Upper lobe of left lung (tissue), 6 donors: ENCODE results near the gene ZDHHC1. TPM values are rescaled to one million over a fixed set of nuclear protein-coding genes. Genes with fewer than 3 reads are reported as not detected.

Source experiments
- ATAC-seq, 2 donors: fragments of 200-7000 bp; cut with Tn5 transposase; one replicate each; pipeline ENCODE4 v1.9.1; 2022; ENCODE audit warnings: mild to moderate bottlenecking in 2 of 2, moderate library complexity in 2 of 2; ENCODE audit not compliant: low FRiP score in 2 of 2
- DNase-seq, 2 donors: peaks; one replicate each; pipeline ENCODE4 v3.0.0-alpha.2; 2019 to 2020
- H3K27ac ChIP-seq, 4 donors: fragments of 200-600 bp; sonication (generic); one replicate each; pipeline ENCODE4 v1.5.1; 2016 to 2019
- H3K27me3 ChIP-seq, 4 donors: fragments of 200-600 bp; sonication (generic); one replicate each; pipeline ENCODE4 v1.5.1; 2017 to 2019
- H3K36me3 ChIP-seq, 4 donors: fragments of 200-600 bp; sonication (generic); one replicate each; pipeline ENCODE4 v1.5.1; 2016 to 2019
- H3K4me1 ChIP-seq, 4 donors: fragments of 200-600 bp; sonication (generic); one replicate each; pipeline ENCODE4 v1.5.1; 2018 to 2019
- H3K4me3 ChIP-seq, 4 donors: fragments of 200-600 bp; sonication (generic); one replicate each; pipeline ENCODE4 v1.5.1; 2017 to 2019; ENCODE audit warnings: mild to moderate bottlenecking in 2 of 4, moderate library complexity in 1 of 4
- H3K9me3 ChIP-seq, 4 donors: fragments of 200-600 bp; sonication (generic); one replicate each; pipeline ENCODE4 v1.5.1; 2018 to 2019
- EP300 ChIP-seq, 4 donors: sonication (generic); formaldehyde crosslinking; IDR thresholded peaks; one replicate each; pipeline ENCODE4 v1.5.1; 2017; ENCODE audit warnings: antibody characterized with exemption in 4 of 4, control low read depth in 2 of 4
- POLR2A ChIP-seq, 4 donors: fragments of 450-650 bp; IDR thresholded peaks; one replicate each; pipeline ENCODE4 v1.5.1; 2016 to 2017; ENCODE audit warnings: antibody characterized with exemption in 4 of 4, mild to moderate bottlenecking in 2 of 4
- POLR2AphosphoS5 ChIP-seq, 2 donors: sonication (generic); formaldehyde crosslinking; IDR thresholded peaks; one replicate each; pipeline ENCODE4 v1.5.1; 2017; ENCODE audit warnings: antibody characterized with exemption in 2 of 2
- WGBS, 2 donors: methylation state at CpG; one replicate each; pipeline ENCODE4 v1.1.5; 2017 to 2018; 5-methylcytosine and 5-hydroxymethylcytosine counted together
- total RNA-seq, 6 donors: library from RNA; depleted of rRNA in 4 of 6; stranded (reverse); fragments of >200 nt in 4 of 6; gene quantifications; one replicate each; pipeline versions ENCODE4 v1.1.0 to v1.2.1, GENCODE V29; 2016 to 2021
- TF ChIP-seq, protein P1 (sequence below), 6 experiments: fragments of 450-650 bp in 4 of 6; fragments of 200-600 bp in 2 of 6; sonication (generic) in 2 of 6; IDR thresholded peaks; one replicate each; pipeline ENCODE4 v1.5.1; 2016 to 2019; ENCODE audit warnings: antibody characterized with exemption in 6 of 6
- donor health status: DM: no; HTN: no; CAD: no; lungs with moderate emphysema.
- donor health status: DM: no; HTN: yes; CAD: no; lungs with severe emphysema.

ZDHHC1 gene
- total RNA-seq, 6 donors from 2014 or later: 14.7 to 49.2 (median 21.4) TPM

DNA sequence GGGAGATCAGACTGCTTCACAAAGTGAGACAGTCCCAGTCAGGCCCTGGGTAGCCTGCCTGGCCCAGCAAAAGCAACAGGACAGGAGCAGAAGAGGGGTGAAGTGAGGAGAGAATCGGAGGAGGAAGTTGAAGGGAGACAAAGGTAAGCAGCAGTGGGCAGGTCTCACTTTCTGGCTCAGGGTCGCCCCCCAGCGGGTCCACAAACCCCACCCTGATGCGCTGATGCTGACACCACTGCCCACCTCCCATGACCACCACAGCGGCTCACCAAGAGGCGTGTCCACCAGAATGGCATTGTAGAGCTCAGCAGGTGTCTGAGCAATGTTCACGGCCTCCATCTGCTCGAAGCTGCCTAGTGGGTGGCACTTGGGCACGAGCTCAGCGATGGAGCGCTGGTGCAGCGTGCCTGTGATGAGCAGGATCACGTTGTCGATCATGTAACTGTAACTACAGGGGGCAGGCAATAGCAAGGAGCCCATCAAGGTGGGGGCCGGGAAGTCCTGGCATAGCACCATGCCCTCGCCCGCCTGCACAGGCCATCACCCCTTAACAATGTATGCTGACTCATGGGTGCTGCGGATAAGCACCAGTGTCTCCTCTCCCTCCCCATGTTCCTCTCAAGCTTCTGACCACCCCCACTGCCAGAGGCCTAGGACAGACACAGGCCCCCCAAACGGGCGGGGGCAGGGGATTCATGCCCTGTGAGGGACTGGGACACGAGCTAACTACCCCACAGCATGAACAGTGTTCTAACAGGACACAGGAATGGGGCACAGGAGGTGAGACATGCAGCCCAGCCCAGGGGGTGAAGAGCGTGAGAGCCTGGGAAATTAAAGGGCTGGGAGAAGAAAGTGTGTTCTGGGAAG lies 28.2 kb upstream of the ZDHHC1 start:
- ATAC-seq: no peak
- TF ChIP-seq EP300 (IDR thresholded peaks at IDR 0.05): no peak
- TF ChIP-seq, protein P1, sequence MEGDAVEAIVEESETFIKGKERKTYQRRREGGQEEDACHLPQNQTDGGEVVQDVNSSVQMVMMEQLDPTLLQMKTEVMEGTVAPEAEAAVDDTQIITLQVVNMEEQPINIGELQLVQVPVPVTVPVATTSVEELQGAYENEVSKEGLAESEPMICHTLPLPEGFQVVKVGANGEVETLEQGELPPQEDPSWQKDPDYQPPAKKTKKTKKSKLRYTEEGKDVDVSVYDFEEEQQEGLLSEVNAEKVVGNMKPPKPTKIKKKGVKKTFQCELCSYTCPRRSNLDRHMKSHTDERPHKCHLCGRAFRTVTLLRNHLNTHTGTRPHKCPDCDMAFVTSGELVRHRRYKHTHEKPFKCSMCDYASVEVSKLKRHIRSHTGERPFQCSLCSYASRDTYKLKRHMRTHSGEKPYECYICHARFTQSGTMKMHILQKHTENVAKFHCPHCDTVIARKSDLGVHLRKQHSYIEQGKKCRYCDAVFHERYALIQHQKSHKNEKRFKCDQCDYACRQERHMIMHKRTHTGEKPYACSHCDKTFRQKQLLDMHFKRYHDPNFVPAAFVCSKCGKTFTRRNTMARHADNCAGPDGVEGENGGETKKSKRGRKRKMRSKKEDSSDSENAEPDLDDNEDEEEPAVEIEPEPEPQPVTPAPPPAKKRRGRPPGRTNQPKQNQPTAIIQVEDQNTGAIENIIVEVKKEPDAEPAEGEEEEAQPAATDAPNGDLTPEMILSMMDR (IDR thresholded peaks at IDR 0.05): no peak
- Histone ChIP-seq H3K27ac (peak overlapping the region in 1 of 4 donors; percentile 10), H3K4me1 (peaks cover 41 to 79% (median 68%) of the 10 kb centered on the region in 4 donors), H3K4me3 (no peak overlapping the region), H3K27me3 (no peaks in the 10 kb centered on the region), H3K36me3 (peaks cover 0 to 67% (median 48%) of the 10 kb centered on the region in 4 donors), H3K9me3 (no peaks in the 10 kb centered on the region)
- DNase-seq: peak in 1 of 2 donors; percentile 38
- WGBS, 2 donors: 83 to 94% methylated on average over 18 to 21 of the region's 22 CpGs

DNA sequence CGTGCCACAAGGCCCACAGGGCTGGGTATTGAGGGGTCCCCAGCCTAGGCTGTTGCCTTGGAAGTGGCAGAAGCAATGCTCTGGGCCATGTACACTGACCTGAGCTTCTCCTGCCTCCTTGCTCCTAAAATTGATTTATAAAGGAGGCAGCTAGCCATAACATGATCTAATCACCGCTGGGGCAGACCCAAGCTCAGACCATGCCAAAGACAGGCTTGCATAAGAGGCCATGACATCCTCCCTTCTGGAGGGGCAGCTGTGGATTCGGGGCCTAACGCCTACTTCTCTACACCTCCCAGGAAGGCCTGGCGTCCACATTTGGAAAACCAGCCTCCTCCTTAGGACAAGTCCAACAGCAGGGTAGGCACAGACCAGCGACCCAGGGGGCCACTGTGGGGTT lies 27.0 kb upstream of the ZDHHC1 start:
- TF ChIP-seq POLR2A (IDR thresholded peaks at IDR 0.05): no peak
- TF ChIP-seq POLR2AphosphoS5 (IDR thresholded peaks at IDR 0.05): peak in 1 of 2 donors; percentile 26
- 85 to 94% methylated on average over 5 to 6 of the region's 6 CpGs for WGBS, 2 donors
- no peaks in the 10 kb centered on the region for H3K9me3 ChIP-seq
- no peak overlapping the region for H3K4me3 ChIP-seq
- peaks cover 6 to 69% (median 56%) of the 10 kb centered on the region in 4 donors for H3K36me3 ChIP-seq
- H3K27ac ChIP-seq: peak overlapping the region; percentile 5 to 62 (median 34)
- no peak for DNase-seq
- H3K4me1 ChIP-seq: peaks cover 41 to 71% (median 57%) of the 10 kb centered on the region in 4 donors
- peak in 1 of 2 donors; percentile 84 for ATAC-seq
- no peaks in the 10 kb centered on the region for H3K27me3 ChIP-seq

DNA sequence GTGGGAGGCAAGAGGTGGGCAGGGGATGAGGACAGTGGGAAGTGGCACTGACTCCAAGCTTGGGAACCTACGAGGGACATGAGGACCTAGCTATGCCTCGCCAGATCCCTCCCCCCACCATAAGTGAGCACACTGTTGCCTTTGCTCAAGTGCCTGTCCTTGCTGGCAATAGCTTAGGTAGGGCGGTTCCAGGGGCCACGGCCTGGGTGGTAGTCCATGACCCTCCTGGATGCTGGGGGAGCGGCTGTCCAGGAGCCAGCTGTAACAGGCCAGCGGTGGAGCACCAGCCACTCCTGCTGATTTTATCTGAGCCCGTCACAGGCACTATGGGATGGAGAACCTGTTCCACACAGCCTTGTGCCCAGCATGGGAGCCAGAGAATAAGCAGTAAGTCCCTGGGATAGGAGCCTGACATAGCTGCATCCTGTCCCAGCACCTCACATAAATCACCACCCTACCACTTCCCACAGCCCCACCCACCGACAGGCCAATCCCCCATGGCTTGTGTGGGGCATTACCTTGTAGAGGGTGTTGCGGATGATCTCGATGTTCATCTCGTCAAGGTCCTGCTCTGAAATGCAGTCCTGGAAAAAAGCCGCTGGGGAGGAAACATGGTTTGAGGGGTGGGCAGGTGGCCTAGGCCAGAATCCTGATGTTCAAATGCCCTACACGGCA lies 26.4 kb upstream of the ZDHHC1 start:
- H3K4me3 ChIP-seq: no peak overlapping the region
- 85 to 89% methylated on average over 4 to 8 of the region's 13 CpGs for WGBS, 2 donors

DNA sequence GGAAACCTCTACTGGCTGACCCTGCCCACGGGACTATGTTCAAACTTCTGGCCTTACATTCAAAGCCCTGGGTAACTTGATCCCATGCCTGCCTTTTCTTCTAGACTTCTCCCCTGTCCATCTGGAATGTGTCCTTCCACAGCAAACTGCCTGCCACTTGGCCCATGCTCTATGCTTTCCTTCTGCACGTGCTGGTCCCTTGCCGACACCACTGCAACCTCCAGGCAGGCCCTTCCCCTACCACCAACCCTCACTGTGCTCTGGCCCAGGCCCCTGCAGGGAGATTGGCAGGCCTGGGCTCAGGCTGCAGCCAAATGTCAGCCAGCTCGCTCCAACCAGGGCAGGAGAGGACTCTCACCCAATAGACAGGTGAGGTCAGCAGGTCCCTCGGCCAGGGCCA lies 25.6 kb upstream of the ZDHHC1 start:
- H3K4me3 ChIP-seq: no peak overlapping the region
- peak overlapping the region in 3 of 4 donors; percentile 8 to 62 (median 26) for H3K27ac ChIP-seq
- TF ChIP-seq, protein P1 (IDR thresholded peaks at IDR 0.05): no peak
- no peak for TF ChIP-seq POLR2A (IDR thresholded peaks at IDR 0.05)
- TF ChIP-seq EP300 (IDR thresholded peaks at IDR 0.05): no peak
- peak; percentile 25 to 38 for TF ChIP-seq POLR2AphosphoS5 (IDR thresholded peaks at IDR 0.05)
- H3K9me3 ChIP-seq: no peaks in the 10 kb centered on the region
- peaks cover 28 to 57% (median 46%) of the 10 kb centered on the region in 4 donors for H3K4me1 ChIP-seq
- ATAC-seq (no peak), DNase-seq (peak in 1 of 2 donors; percentile 55)
- 58 to 81% methylated on average over 5 of the region's 5 CpGs for WGBS, 2 donors
- H3K36me3 ChIP-seq: peaks cover 11 to 82% (median 63%) of the 10 kb centered on the region in 4 donors
- H3K27me3 ChIP-seq: no peaks in the 10 kb centered on the region

More for the DNA sequence above, 26.4 kb upstream of the ZDHHC1 start:
- Histone ChIP-seq H3K27me3 (no peaks in the 10 kb centered on the region), H3K4me1 (peaks cover 36 to 65% (median 53%) of the 10 kb centered on the region in 4 donors), H3K36me3 (peaks cover 11 to 74% (median 59%) of the 10 kb centered on the region in 4 donors), H3K27ac (peak overlapping the region; percentile 5 to 62 (median 34)), H3K9me3 (no peaks in the 10 kb centered on the region)
- no peak for ATAC-seq
- TF ChIP-seq EP300 (IDR thresholded peaks at IDR 0.05) (no peak), POLR2A (IDR thresholded peaks at IDR 0.05) (no peak), POLR2AphosphoS5 (IDR thresholded peaks at IDR 0.05) (no peak)
- TF ChIP-seq, protein P1 (IDR thresholded peaks at IDR 0.05): no peak
- no peak for DNase-seq

DNA sequence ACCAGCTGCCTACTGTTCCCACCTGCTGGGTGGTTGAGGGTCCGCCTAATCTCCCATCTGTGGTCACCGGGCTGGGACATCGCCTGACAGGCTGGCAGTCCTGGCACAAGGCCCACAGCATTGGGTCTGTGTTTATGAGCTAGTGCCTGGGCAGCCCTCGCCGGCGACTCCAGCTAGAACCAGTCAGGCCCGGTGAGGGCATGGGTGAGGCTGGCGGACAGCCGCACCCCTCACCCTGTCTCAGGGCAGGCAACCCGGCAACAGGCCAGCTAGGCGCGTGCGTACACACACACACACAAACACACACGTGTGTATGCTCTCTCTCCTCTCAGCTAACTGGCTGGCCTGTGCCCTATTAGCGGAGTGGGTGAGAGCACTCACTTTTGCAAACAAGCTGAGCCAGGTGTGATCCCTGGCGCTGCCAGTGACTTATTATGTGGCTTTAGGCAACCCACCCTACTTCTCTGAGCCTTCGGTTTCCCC lies 25.0 kb upstream of the ZDHHC1 start:
- no peak overlapping the region for H3K4me3 ChIP-seq
- peaks cover 22 to 51% (median 40%) of the 10 kb centered on the region in 4 donors for H3K4me1 ChIP-seq
- DNase-seq (peak; percentile 88 to 91), ATAC-seq (peak in 1 of 2 donors; percentile 85)
- WGBS, 2 donors: 67% methylated on average over 8 to 17 of the region's 17 CpGs
- TF ChIP-seq, protein P1 (IDR thresholded peaks at IDR 0.05): no peak
- TF ChIP-seq EP300 (IDR thresholded peaks at IDR 0.05) (peak in 1 of 4 donors; percentile 18), POLR2AphosphoS5 (IDR thresholded peaks at IDR 0.05) (peak in 1 of 2 donors; percentile 11), POLR2A (IDR thresholded peaks at IDR 0.05) (no peak)
- H3K9me3 ChIP-seq: no peaks in the 10 kb centered on the region
- H3K36me3 ChIP-seq: peaks cover 11 to 88% (median 68%) of the 10 kb centered on the region in 4 donors
- peak overlapping the region; percentile 8 to 62 (median 18) for H3K27ac ChIP-seq
- no peaks in the 10 kb centered on the region for H3K27me3 ChIP-seq
